ENCODE results near the gene RMND5A.
"Not testable (repeated sequence)": the region's sequence is repeated elsewhere in the genome, so short reads cannot be mapped to it uniquely, and the experiment has no call there.

The RMND5A gene, protein sequence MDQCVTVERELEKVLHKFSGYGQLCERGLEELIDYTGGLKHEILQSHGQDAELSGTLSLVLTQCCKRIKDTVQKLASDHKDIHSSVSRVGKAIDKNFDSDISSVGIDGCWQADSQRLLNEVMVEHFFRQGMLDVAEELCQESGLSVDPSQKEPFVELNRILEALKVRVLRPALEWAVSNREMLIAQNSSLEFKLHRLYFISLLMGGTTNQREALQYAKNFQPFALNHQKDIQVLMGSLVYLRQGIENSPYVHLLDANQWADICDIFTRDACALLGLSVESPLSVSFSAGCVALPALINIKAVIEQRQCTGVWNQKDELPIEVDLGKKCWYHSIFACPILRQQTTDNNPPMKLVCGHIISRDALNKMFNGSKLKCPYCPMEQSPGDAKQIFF

DNA sequence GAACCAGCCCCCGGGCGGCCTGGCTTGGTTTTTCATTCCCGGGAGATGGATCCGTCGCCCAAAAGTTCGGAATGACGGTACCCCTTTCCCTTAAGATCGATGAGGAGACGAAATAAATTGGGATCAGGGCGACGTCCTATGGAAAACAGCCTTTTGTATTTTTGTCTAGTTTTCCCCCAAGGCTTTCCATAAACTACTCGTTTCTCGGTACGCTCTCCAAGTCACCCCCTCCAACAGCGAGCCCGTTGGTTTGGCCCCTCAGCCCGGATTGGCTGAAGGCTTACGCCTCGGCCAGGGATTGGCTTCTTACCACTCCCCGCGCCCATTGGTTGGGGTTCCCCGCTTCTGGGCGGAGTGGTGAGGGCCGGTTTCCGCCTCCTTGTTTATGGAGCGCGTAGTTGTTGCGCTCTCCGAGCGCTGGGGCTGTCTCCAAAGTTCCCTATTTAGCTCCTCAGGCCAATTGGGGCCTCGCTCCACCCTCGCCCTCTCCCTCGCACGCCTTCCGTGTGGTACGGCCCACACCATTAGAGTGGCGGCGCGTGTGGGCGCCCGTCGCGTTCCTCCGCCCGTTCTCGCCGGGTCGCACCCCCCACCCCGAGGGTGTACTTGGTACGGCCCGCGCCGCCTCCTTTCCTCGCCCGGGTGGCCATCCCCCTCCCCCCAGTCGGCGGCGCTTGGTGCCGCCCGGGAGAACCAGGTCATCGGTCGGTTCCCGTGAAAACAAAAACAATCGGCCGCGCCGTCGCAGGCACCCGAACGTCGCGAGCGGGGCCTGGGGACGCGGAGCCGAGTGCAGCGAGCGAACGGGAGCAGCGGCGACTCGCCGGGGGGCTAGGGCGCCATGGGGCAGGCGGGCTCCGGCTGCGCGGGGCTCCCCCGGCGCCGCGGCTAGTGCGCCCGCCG, at the start of gene RMND5A:
TSS of gene RMND5A (plus strand) at position 655 of the 903 bp plus-strand sequence. CDS start 377 bp downstream, outside the sequence.
- DNase-seq (ENCODE audit: low spot score) = peak; percentile 85

GRCh38 chr2:86671337-86671981, 48.6 kb upstream of the RMND5A start:
- no peak for DNase-seq (ENCODE audit: low spot score)

- DNase-seq (ENCODE audit: low spot score) = no peak
These were observed 48.0 kb upstream of the RMND5A start for GRCh38 chr2:86672027-86672545.

DNA sequence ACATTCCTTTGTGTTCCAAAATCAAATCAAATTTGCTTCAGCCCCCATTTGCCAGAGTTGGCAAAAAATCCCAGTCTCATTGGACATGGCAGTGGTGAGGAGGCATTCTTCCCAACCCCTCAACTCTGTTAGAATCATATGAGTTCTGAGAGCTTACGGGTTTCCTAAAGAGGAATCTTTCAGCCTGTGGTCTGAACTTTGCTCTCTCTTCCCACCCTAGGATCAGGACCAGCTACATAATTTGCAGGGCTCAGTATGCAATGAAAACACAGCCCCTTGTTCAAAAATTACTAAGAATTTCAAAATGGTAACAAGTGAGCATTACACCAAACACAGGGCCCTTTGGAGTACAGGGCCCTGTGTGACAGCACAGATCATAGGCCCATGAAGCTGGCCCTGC, 47.1 kb upstream of the RMND5A start:
- no peak for DNase-seq (ENCODE audit: low spot score)

GRCh38 chr2:86673986-86674670, 46.0 kb upstream of the RMND5A start:
- DNase-seq (ENCODE audit: low spot score) = no peak

- no peak for DNase-seq (ENCODE audit: low spot score)
These were observed 45.0 kb upstream of the RMND5A start for GRCh38 chr2:86675104-86675503.

- no peak for DNase-seq (ENCODE audit: low spot score)
These were observed 44.5 kb upstream of the RMND5A start for GRCh38 chr2:86675511-86676015.

DNA sequence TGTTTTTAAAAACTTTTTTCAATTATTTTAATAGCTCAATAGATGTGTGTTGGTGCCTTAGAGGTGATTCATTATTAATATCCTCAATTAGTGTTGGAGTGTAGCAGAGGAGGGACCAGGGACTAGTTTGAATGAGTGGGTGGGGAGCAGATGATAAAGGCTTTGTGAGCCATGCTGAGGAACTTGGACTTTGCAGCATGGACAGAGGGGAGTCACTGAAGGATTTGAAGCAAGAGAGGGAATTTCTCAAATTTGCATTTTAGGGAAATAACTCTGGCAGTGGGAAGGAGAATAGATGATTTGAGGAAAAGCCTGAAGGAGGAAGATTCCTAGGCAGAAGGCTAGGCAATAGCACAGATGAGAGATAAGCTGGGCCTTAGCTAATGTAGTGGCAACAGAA, 42.3 kb upstream of the RMND5A start:
- DNase-seq (ENCODE audit: low spot score) = no peak

GRCh38 chr2:86679036-86679435, 41.1 kb upstream of the RMND5A start:
- DNase-seq (ENCODE audit: low spot score) = no peak

GRCh38 chr2:86685351-86685750, 34.7 kb upstream of the RMND5A start:
- DNase-seq (ENCODE audit: low spot score) = no peak

DNA sequence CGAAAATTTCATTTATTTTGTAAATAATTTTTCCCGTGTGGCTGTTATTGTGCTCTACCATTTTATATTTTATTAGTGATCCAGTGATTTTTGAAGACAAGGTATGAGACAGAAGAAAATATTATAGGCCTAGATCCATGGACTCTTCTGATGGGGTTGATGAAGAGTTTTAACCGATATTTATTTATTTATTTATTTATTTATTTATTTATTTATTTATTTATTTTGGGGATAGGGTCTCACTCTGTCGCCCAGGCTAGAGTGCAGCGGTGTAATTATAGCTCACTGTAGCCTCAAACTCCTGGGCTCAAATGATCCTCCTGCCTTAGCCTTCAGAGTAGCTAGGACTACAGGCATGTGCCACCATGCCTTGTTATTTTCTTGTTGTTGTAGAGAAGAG, 33.6 kb upstream of the RMND5A start:
- no peak for DNase-seq (ENCODE audit: low spot score)

GRCh38 chr2:86686905-86687304, 33.2 kb upstream of the RMND5A start:
- no peak for DNase-seq (ENCODE audit: low spot score)

- DNase-seq (ENCODE audit: low spot score) = no peak
These were observed 24.9 kb upstream of the RMND5A start for GRCh38 chr2:86695053-86695691.

DNA sequence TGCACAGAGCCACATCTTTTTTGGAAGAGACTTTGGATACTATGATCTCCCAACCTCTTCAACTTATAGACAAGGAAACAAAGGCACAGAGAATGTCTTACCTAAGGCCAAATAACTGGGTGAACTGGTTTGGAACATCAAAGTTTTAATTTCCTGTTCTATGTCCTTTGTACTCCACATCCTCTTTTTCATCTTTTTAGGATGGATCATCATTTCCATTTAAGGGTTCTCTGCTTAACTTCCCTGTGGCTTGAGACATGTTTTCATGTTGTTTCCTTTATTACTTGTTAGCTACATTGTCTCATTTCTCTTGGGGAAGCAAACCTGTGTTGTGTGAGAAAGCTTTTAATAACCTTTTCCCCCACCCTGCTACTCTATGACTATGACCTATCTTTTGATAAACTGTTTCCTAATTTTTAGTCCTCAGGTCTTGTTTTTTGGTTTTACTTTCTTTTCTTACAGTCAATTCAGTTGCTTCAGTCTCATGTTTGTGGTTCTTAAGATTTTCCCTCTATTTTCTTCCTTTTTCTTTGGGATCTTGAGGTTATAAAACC, 22.5 kb upstream of the RMND5A start:
- no peak for DNase-seq (ENCODE audit: low spot score)

- DNase-seq (ENCODE audit: low spot score) = no peak
These were observed 19.4 kb upstream of the RMND5A start for GRCh38 chr2:86700690-86701089.

DNA sequence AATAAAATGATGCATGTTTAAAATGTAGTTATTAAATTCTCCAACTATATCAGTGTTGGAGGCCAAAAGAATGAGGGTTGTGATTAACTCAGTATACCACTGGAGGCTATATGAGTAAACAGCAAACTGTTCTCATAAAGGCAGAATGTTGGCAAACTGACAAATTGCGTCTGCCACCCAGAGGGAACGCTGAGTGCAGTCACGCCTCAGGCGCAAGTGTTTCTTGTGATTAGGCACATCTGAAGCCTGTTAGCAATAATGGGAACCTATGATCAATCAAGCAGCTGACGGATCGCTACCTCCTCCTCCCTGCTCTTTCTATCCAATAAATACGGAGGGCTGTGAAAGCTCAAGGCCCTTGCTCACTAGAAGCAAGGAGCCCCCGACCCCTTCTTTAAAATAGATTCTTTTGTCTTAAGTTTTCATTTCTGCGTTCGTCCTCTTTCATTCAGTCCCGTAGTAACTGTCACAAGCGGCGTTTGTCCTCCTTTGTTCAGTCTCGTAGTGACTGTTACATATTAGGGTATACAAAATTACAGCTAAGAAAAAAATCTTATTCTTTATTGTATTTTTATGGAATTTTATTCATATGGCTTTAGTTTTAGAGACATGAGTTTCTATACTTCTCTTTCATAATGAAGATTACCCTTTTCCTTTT, 16.3 kb upstream of the RMND5A start:
- DNase-seq (ENCODE audit: low spot score) = no peak

GRCh38 chr2:86704459-86704971, 15.6 kb upstream of the RMND5A start:
- DNase-seq (ENCODE audit: low spot score) = no peak

- no peak for DNase-seq (ENCODE audit: low spot score)
These were observed 13.9 kb upstream of the RMND5A start for GRCh38 chr2:86706220-86706619.

DNA sequence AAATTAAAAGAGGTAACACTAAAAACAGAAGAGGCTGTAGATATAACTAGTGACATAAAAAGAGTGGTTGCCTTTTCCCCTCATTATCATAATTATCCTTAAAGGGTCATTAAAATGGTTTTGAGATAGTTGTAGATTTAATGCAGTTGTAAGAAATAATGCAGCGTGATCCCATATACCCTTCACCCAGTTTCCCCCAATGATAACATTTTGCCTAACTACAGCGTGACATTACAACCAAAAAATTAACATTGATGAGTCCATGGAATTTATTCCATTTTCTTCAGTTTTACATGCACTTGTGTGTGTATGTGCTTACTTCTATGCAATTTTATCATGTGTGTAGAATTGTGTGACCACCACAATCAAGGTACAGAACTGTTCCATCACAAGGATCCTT, 13.2 kb upstream of the RMND5A start:
- DNase-seq (ENCODE audit: low spot score) = no peak

- DNase-seq (ENCODE audit: low spot score) = not testable (repeated sequence)
These were observed 12.0 kb upstream of the RMND5A start for GRCh38 chr2:86708126-86708525.

Measured in ecto neural progenitor cell (in vitro differentiated cells).